A673 (cell line): ENCODE measurements around the gene GCAT.

Experiments
- EZH2 ChIP-seq: fragments of 200-600 bp; sonication (generic); IDR thresholded peaks from 2 replicates; pipeline ENCODE4 v1.6.1; 2017; ENCODE audit warnings: borderline replicate concordance, low read depth, mild to moderate bottlenecking, mixed read lengths, antibody characterized with exemption, low read length; ENCODE audit not compliant: poor library complexity, severe bottlenecking
- TF ChIP-seq, protein P1 (sequence below): fragments of 300-800, 200-600 bp; sonication (generic); conservative IDR thresholded peaks from 2 replicates; pipeline ENCODE4 v1.5.1; 2017; ENCODE audit warnings: low read depth, mild to moderate bottlenecking, antibody characterized with exemption, low read length, moderate library complexity, mixed read lengths

DNA sequence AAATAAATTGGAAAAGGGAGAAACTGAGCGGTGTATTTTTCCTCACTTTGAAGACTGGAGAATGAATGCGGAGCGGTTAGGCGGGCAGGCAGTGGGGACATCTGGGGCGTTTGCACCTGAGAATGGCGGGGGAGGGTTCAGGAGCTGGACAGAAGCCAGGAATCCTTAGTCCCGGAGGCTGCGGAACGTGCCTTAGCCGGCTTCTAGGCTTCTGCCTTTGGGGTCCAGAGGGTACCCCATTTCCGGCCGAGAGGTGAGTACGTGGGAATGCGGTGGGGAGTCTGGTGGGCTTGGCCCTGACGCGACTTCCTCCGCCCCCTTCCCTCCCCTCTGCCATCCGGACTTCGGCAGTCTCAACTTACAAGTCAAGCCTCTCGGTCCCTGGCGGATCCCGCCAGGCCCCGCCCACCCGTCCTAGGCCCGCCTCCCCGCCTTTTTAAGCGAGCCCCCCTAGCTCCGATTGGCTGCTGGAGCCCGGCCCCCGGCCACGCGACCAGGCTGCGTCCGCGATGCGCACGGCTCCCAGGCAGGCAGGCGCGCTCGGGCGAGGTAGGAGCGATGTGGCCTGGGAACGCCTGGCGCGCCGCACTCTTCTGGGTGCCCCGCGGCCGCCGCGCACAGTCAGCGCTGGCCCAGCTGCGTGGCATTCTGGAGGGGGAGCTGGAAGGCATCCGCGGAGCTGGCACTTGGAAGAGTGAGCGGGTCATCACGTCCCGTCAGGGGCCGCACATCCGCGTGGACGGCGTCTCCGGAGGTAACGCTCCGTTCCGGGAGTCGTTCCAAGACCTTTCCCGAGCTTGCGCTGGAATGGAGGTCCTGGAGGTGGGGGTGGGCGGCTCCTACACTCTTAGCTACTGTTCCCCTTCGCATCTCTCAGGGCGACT, at the start of gene GCAT:
- no peak for TF ChIP-seq EZH2
- TF ChIP-seq, protein P1, sequence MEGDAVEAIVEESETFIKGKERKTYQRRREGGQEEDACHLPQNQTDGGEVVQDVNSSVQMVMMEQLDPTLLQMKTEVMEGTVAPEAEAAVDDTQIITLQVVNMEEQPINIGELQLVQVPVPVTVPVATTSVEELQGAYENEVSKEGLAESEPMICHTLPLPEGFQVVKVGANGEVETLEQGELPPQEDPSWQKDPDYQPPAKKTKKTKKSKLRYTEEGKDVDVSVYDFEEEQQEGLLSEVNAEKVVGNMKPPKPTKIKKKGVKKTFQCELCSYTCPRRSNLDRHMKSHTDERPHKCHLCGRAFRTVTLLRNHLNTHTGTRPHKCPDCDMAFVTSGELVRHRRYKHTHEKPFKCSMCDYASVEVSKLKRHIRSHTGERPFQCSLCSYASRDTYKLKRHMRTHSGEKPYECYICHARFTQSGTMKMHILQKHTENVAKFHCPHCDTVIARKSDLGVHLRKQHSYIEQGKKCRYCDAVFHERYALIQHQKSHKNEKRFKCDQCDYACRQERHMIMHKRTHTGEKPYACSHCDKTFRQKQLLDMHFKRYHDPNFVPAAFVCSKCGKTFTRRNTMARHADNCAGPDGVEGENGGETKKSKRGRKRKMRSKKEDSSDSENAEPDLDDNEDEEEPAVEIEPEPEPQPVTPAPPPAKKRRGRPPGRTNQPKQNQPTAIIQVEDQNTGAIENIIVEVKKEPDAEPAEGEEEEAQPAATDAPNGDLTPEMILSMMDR: no peak
